Fibroblast of pulmonary artery (primary cell): ENCODE measurements around the gene EPHA7.
A peak's percentile ranks its signal among the peaks of the same experiment; 100 is the strongest.

ENCODE experiments used
- DNase-seq: peaks from one replicate; pipeline ENCODE4 v3.0.0-alpha.2; 2010; ENCODE audit warnings: low read depth
- H3K4me3 ChIP-seq: replicated peaks from 2 replicates; pipeline ENCODE4 v1.5.1; 2011; ENCODE audit warnings: low read depth, mild to moderate bottlenecking, control low read depth, low read length, moderate library complexity
- CTCF ChIP-seq: IDR thresholded peaks from 2 replicates; pipeline ENCODE4 v1.5.1; 2011; ENCODE audit warnings: mild to moderate bottlenecking, control low read depth, low read length, inconsistent platforms; ENCODE audit errors: missing control alignments

The EPHA7 gene

GRCh38 chr6:93419304-93420162 is at the start of gene EPHA7:
Gene EPHA7 (minus strand): TSS chr6:93419559. CDS start chr6:93419341, 218 bp downstream.
- peak within 1 kb of the TSS; percentile 57 for H3K4me3 ChIP-seq
- TF ChIP-seq CTCF: no peak
- DNase-seq: peak; percentile 87

GRCh38 chr6:93468291-93468690 is 48.9 kb upstream of the EPHA7 start:
- DNase-seq: peak; percentile 43
- no peak for TF ChIP-seq CTCF

GRCh38 chr6:93454533-93454932 is 35.2 kb upstream of the EPHA7 start:
- H3K4me3 ChIP-seq: no peak overlapping the region
- no peak for TF ChIP-seq CTCF
- no peak for DNase-seq

More at GRCh38 chr6:93468291-93468690, 48.9 kb upstream of the EPHA7 start:
- H3K4me3 ChIP-seq: no peak overlapping the region

- no peak for DNase-seq
- no peak overlapping the region for H3K4me3 ChIP-seq
- no peak for TF ChIP-seq CTCF
These were observed 34.6 kb upstream of the EPHA7 start for GRCh38 chr6:93453956-93454355.

- no peak for TF ChIP-seq CTCF
- no peak overlapping the region for H3K4me3 ChIP-seq
- DNase-seq: no peak
These were observed 28.5 kb upstream of the EPHA7 start for GRCh38 chr6:93447874-93448273.

GRCh38 chr6:93437491-93437890 is 18.1 kb upstream of the EPHA7 start:
- no peak for TF ChIP-seq CTCF
- no peak for DNase-seq

GRCh38 chr6:93433592-93433991 is 14.2 kb upstream of the EPHA7 start:
- H3K4me3 ChIP-seq: no peak overlapping the region
- DNase-seq: no peak
- no peak for TF ChIP-seq CTCF

More at GRCh38 chr6:93437491-93437890, 18.1 kb upstream of the EPHA7 start:
- H3K4me3 ChIP-seq: no peak overlapping the region
